Choroid plexus epithelial cell (primary cell): ENCODE measurements around the gene NUAK1.

Source experiments
- DNase-seq: peaks from one replicate; pipeline ENCODE4 v3.0.0-alpha.2; 2010; ENCODE audit warnings: low read depth
- H3K4me3 ChIP-seq: 2 replicates; pipeline ENCODE4 v1.5.1; 2011; ENCODE audit warnings: low read depth, mild to moderate bottlenecking, control low read depth, low read length, moderate library complexity
- TF ChIP-seq, protein P1 (sequence below): conservative IDR thresholded peaks from 2 replicates; pipeline ENCODE4 v1.5.1; 2011; ENCODE audit warnings: low read depth, mild to moderate bottlenecking, control low read depth, inconsistent platforms, low read length, moderate library complexity

NUAK1 gene

GRCh38 chr12:106131676-106132075, 7.1 kb downstream of the NUAK1 start:
- H3K4me3 ChIP-seq, result no peak overlapping the region
- TF ChIP-seq, protein P1, sequence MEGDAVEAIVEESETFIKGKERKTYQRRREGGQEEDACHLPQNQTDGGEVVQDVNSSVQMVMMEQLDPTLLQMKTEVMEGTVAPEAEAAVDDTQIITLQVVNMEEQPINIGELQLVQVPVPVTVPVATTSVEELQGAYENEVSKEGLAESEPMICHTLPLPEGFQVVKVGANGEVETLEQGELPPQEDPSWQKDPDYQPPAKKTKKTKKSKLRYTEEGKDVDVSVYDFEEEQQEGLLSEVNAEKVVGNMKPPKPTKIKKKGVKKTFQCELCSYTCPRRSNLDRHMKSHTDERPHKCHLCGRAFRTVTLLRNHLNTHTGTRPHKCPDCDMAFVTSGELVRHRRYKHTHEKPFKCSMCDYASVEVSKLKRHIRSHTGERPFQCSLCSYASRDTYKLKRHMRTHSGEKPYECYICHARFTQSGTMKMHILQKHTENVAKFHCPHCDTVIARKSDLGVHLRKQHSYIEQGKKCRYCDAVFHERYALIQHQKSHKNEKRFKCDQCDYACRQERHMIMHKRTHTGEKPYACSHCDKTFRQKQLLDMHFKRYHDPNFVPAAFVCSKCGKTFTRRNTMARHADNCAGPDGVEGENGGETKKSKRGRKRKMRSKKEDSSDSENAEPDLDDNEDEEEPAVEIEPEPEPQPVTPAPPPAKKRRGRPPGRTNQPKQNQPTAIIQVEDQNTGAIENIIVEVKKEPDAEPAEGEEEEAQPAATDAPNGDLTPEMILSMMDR, result no peak
- peak; percentile 37 for DNase-seq

- H3K4me3 ChIP-seq, result no peak overlapping the region
- no peak for DNase-seq
- TF ChIP-seq, protein P1, result no peak
Observed at GRCh38 chr12:106130474-106131113, 8.2 kb downstream of the NUAK1 start.

- TF ChIP-seq, protein P1, result no peak
- H3K4me3 ChIP-seq, result no peak overlapping the region
- no peak for DNase-seq
Observed at GRCh38 chr12:106128585-106129328, 10.0 kb downstream of the NUAK1 start.

GRCh38 chr12:106127338-106128126, 11.2 kb downstream of the NUAK1 start:
- DNase-seq, result peak; percentile 65
- no peak overlapping the region for H3K4me3 ChIP-seq
- TF ChIP-seq, protein P1, result peak; percentile 34

GRCh38 chr12:106126441-106127337, 12.1 kb downstream of the NUAK1 start:
- H3K4me3 ChIP-seq, result no peak overlapping the region
- DNase-seq, result peak; percentile 70
- TF ChIP-seq, protein P1, result no peak

- DNase-seq, result no peak
- TF ChIP-seq, protein P1, result no peak
- no peak overlapping the region for H3K4me3 ChIP-seq
Observed at GRCh38 chr12:106125351-106126095, 13.2 kb downstream of the NUAK1 start.
